Measurements from ENCODE around the gene IL1RAPL2. TPM values are rescaled to one million over a fixed set of nuclear protein-coding genes. Genes with fewer than 3 reads are reported as not detected.

Gene IL1RAPL2
- total RNA-seq, 1 experiment from 2014 or later: not detected

GRCh38 chrX:104877504-104877903, 311.5 kb downstream of the IL1RAPL2 start:
- BruUV-seq (replicated peaks): no TSS peak
- TF ChIP-seq SIN3A (IDR thresholded peaks at IDR 0.05; ENCODE audit: borderline replicate concordance, insufficient read depth, low read depth, low read length) (no peak), POLR2AphosphoS5 (IDR thresholded peaks at IDR 0.05; ENCODE audit: low read depth, low read length) (no peak), REST (IDR thresholded peaks at IDR 0.05; ENCODE audit: insufficient read depth in 1 of 2, low read depth in 2 of 2, low read length in 1 of 2) (no peak), TCF7L2 (IDR thresholded peaks at IDR 0.05; ENCODE audit: low read depth, low read length) (no peak)
- TF ChIP-seq, protein P1, sequence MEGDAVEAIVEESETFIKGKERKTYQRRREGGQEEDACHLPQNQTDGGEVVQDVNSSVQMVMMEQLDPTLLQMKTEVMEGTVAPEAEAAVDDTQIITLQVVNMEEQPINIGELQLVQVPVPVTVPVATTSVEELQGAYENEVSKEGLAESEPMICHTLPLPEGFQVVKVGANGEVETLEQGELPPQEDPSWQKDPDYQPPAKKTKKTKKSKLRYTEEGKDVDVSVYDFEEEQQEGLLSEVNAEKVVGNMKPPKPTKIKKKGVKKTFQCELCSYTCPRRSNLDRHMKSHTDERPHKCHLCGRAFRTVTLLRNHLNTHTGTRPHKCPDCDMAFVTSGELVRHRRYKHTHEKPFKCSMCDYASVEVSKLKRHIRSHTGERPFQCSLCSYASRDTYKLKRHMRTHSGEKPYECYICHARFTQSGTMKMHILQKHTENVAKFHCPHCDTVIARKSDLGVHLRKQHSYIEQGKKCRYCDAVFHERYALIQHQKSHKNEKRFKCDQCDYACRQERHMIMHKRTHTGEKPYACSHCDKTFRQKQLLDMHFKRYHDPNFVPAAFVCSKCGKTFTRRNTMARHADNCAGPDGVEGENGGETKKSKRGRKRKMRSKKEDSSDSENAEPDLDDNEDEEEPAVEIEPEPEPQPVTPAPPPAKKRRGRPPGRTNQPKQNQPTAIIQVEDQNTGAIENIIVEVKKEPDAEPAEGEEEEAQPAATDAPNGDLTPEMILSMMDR (IDR thresholded peaks at IDR 0.05): no peak
- no peaks in the 10 kb centered on the region for H3K9me3 ChIP-seq (ENCODE audit: control insufficient read depth, insufficient read depth, low read depth, low read length)
- no peaks in the 10 kb centered on the region for H3K4me1 ChIP-seq (ENCODE audit: control insufficient read depth, insufficient read depth, low read length)
- POLR2A ChIA-PET: no interaction called here
- no peak for DNase-seq (ENCODE audit: low read depth, low spot score)
- H3K36me3 ChIP-seq (ENCODE audit: control insufficient read depth, insufficient read depth, low read length): no peaks in the 10 kb centered on the region
- in situ Hi-C loops (cut with HindIII; ENCODE audit: low pct_unique_long_range_greater_than_20kb, low sequenced_read_pairs) (no loop called here), intact Hi-C loops (cut with micrococcal nuclease; ENCODE audit: unreplicated experiment) (no loop called here)
- ATAC-seq: no peak
- H3K27me3 ChIP-seq (ENCODE audit: control insufficient read depth, insufficient read depth, low read length): no peaks in the 10 kb centered on the region
- H3K27ac ChIP-seq (ENCODE audit: low read length): no peak overlapping the region
- no peak overlapping the region for H3K4me3 ChIP-seq (ENCODE audit: low read depth in 2 of 2, low read length in 2 of 2)
- CTCF ChIA-PET: no interaction called here

DNA sequence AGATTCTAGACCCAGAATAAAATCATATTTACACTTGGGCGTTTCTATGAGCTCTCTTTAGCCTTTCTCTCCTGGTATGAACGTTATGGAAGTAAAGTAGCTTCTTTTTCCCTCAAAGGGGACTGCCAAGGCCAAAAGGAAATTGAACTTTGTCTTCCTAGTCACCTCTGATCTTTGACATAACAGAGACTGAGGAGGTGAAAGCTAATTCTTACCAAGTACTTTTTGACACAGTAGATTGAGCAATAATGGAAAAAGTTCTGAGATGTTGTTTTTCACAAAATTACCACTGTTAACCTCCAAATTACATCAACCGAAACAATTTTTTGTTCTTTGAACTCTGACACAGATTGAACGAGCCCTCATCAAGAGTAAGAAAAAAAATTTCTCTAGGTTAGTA, 336.1 kb downstream of the IL1RAPL2 start:
- CTCF ChIA-PET: no interaction called here
- in situ Hi-C loops (cut with HindIII; ENCODE audit: low pct_unique_long_range_greater_than_20kb, low sequenced_read_pairs): no loop called here
- BruUV-seq (replicated peaks): no TSS peak

More for the DNA sequence above, 336.1 kb downstream of the IL1RAPL2 start:
- no peak for DNase-seq (ENCODE audit: low read depth, low spot score)
- Histone ChIP-seq H3K36me3 (ENCODE audit: control insufficient read depth, insufficient read depth, low read length) (no peaks in the 10 kb centered on the region), H3K27ac (ENCODE audit: low read length) (no peak overlapping the region), H3K4me3 (ENCODE audit: low read depth in 2 of 2, low read length in 2 of 2) (no peak overlapping the region), H3K27me3 (ENCODE audit: control insufficient read depth, insufficient read depth, low read length) (no peaks in the 10 kb centered on the region), H3K4me1 (ENCODE audit: control insufficient read depth, insufficient read depth, low read length) (no peaks in the 10 kb centered on the region), H3K9me3 (ENCODE audit: control insufficient read depth, insufficient read depth, low read depth, low read length) (no peaks in the 10 kb centered on the region)
- intact Hi-C loops (cut with micrococcal nuclease; ENCODE audit: unreplicated experiment): no loop called here
- no peak for ATAC-seq
- POLR2A ChIA-PET: no interaction called here
- TF ChIP-seq POLR2AphosphoS5 (IDR thresholded peaks at IDR 0.05; ENCODE audit: low read depth, low read length): no peak
- no peak for TF ChIP-seq TCF7L2 (IDR thresholded peaks at IDR 0.05; ENCODE audit: low read depth, low read length)
- no peak for TF ChIP-seq SIN3A (IDR thresholded peaks at IDR 0.05; ENCODE audit: borderline replicate concordance, insufficient read depth, low read depth, low read length)
- TF ChIP-seq, protein P1 (IDR thresholded peaks at IDR 0.05): no peak
- TF ChIP-seq REST (IDR thresholded peaks at IDR 0.05; ENCODE audit: insufficient read depth in 1 of 2, low read depth in 2 of 2, low read length in 1 of 2): no peak
